SU-DHL-6 (cell line): ENCODE measurements around the gene DCLK1.

Experiments
- H2AFZ ChIP-seq: fragments of 200-600 bp; sonication (generic); 2 replicates; pipeline ENCODE4 v1.6.1; 2014; ENCODE audit warnings: low read depth, mild to moderate bottlenecking, moderate library complexity, mixed read lengths, antibody characterized with exemption, low read length; ENCODE audit not compliant: severe bottlenecking
- H3F3A ChIP-seq: fragments of 200-600 bp; shearing (Covaris generic); 2 replicates; pipeline ENCODE4 v1.6.0; 2016; ENCODE audit warnings: antibody characterized with exemption, mild to moderate bottlenecking; ENCODE audit not compliant: insufficient read depth
- H3K27ac ChIP-seq: fragments of 200-600 bp; sonication (generic); 2 replicates; pipeline ENCODE4 v1.5.1; 2016; ENCODE audit warnings: low read depth, mild to moderate bottlenecking, low read length, moderate library complexity, mixed read lengths
- H3K27me3 ChIP-seq: fragments of 200-600 bp; sonication (generic), shearing (Covaris generic); 2 replicates; pipeline ENCODE4 v1.6.0; 2014; ENCODE audit warnings: mild to moderate bottlenecking, low read length
- H3K36me3 ChIP-seq: fragments of 200-600 bp; sonication (generic); 2 replicates; pipeline ENCODE4 v1.6.1; 2014; ENCODE audit warnings: mild to moderate bottlenecking, low read length, mixed read lengths
- H3K4me2 ChIP-seq: fragments of 300-600, 200-600 bp; shearing (Covaris generic), sonication (generic); 2 replicates; pipeline ENCODE4 v1.6.0; 2014; ENCODE audit warnings: low read length, low read depth, mild to moderate bottlenecking; ENCODE audit not compliant: poor library complexity, severe bottlenecking
- H3K4me3 ChIP-seq: fragments of 200-600 bp; sonication (generic); 2 replicates; pipeline ENCODE4 v1.5.1; 2014; ENCODE audit warnings: antibody characterized with exemption, low read length, mild to moderate bottlenecking, mixed read lengths; ENCODE audit not compliant: insufficient read depth, poor library complexity, severe bottlenecking
- H3K79me2 ChIP-seq: fragments of 200-600 bp; sonication (generic); 2 replicates; pipeline ENCODE4 v1.6.1; 2014; ENCODE audit warnings: mild to moderate bottlenecking, low read length, moderate library complexity; ENCODE audit not compliant: insufficient read depth
- H3K9ac ChIP-seq: fragments of 200-600 bp; sonication (generic); 2 replicates; pipeline ENCODE4 v1.7.0; 2014; ENCODE audit warnings: mild to moderate bottlenecking, low read length
- H3K9me2 ChIP-seq: fragments of 200-600 bp; sonication (generic); replicated peaks from 2 replicates; pipeline ENCODE4 v1.6.1; 2014; ENCODE audit warnings: low read length; ENCODE audit not compliant: insufficient read depth
- H3K9me3 ChIP-seq: fragments of 200-600 bp; sonication (generic); 2 replicates; pipeline ENCODE4 v1.6.1; 2014; ENCODE audit warnings: low read length, mixed read lengths; ENCODE audit not compliant: insufficient read depth
- H4K20me1 ChIP-seq: fragments of 200-600 bp; sonication (generic); 2 replicates; pipeline ENCODE4 v1.6.1; 2014; ENCODE audit warnings: low read depth, mild to moderate bottlenecking, antibody characterized with exemption, low read length, moderate library complexity, mixed read lengths
- EZH2phosphoT487 ChIP-seq: fragments of 200-600 bp; sonication (generic), shearing (Covaris generic); conservative IDR thresholded peaks from 2 replicates; pipeline ENCODE4 v1.6.1; 2018; ENCODE audit warnings: mild to moderate bottlenecking, antibody characterized with exemption, low read length, moderate library complexity, mixed read lengths
- TF ChIP-seq, protein P1 (sequence below): fragments of 200-600 bp; sonication (generic); IDR thresholded peaks from one replicate; pipeline ENCODE4 v1.5.1; 2017; ENCODE audit warnings: antibody characterized with exemption, mild to moderate bottlenecking, low read length, moderate library complexity; ENCODE audit not compliant: insufficient read depth, poor library complexity, severe bottlenecking

Gene DCLK1

GRCh38 chr13:35887115-35887666, 244.0 kb downstream of the DCLK1 start:
- Histone ChIP-seq H4K20me1 (no peaks in the 10 kb centered on the region), H3F3A (no peaks in the 10 kb centered on the region), H3K4me3 (no peak overlapping the region), H3K9me2 (no peaks in the 10 kb centered on the region), H3K9ac (no peak overlapping the region), H3K79me2 (no peaks in the 10 kb centered on the region), H3K27me3 (no peaks in the 10 kb centered on the region), H3K9me3 (no peaks in the 10 kb centered on the region), H3K36me3 (no peaks in the 10 kb centered on the region), H3K27ac (no peak overlapping the region), H2AFZ (no peak overlapping the region), H3K4me2 (no peak overlapping the region)
- TF ChIP-seq, protein P1, sequence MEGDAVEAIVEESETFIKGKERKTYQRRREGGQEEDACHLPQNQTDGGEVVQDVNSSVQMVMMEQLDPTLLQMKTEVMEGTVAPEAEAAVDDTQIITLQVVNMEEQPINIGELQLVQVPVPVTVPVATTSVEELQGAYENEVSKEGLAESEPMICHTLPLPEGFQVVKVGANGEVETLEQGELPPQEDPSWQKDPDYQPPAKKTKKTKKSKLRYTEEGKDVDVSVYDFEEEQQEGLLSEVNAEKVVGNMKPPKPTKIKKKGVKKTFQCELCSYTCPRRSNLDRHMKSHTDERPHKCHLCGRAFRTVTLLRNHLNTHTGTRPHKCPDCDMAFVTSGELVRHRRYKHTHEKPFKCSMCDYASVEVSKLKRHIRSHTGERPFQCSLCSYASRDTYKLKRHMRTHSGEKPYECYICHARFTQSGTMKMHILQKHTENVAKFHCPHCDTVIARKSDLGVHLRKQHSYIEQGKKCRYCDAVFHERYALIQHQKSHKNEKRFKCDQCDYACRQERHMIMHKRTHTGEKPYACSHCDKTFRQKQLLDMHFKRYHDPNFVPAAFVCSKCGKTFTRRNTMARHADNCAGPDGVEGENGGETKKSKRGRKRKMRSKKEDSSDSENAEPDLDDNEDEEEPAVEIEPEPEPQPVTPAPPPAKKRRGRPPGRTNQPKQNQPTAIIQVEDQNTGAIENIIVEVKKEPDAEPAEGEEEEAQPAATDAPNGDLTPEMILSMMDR = no peak
- no peak for TF ChIP-seq EZH2phosphoT487

- Histone ChIP-seq H3K9me3 (no peaks in the 10 kb centered on the region), H2AFZ (no peak overlapping the region), H3K4me3 (no peak overlapping the region), H4K20me1 (no peaks in the 10 kb centered on the region), H3K9me2 (no peaks in the 10 kb centered on the region), H3K79me2 (no peaks in the 10 kb centered on the region), H3F3A (no peaks in the 10 kb centered on the region), H3K9ac (no peak overlapping the region), H3K4me2 (no peak overlapping the region), H3K27ac (no peak overlapping the region), H3K27me3 (no peaks in the 10 kb centered on the region), H3K36me3 (no peaks in the 10 kb centered on the region)
- TF ChIP-seq, protein P1 = no peak
- no peak for TF ChIP-seq EZH2phosphoT487
These were observed 244.7 kb downstream of the DCLK1 start for GRCh38 chr13:35886332-35887114.

DNA sequence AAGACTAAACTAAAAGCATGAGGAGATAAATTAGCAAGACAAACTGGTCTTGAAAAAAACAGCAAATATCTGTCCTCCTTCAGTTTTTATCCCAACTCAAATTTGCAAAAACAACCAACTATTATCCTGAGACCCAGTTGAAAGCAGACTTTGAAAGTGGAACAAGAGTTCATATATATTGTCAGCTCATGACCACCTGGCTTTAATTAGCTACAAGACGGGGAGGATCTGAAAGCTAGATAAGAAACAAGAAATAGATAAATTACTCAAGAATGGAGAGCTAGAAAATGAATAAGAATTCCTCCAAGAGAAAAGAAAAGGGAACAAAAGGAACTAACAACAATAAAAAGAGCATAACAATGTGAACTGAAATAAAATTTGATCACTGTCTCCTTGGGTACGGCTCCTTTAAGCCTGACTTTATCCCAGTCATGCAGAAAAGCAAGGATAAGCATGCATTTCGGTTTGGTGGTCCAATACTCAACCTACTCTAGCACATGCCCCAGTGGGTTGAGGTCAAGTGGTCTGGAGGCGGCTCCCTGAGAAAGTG, 246.9 kb downstream of the DCLK1 start:
- no peak for TF ChIP-seq EZH2phosphoT487
- TF ChIP-seq, protein P1 = no peak
- no peaks in the 10 kb centered on the region for H3K36me3 ChIP-seq

More for the DNA sequence above, 246.9 kb downstream of the DCLK1 start:
- Histone ChIP-seq H3K9me3 (no peaks in the 10 kb centered on the region), H3K27me3 (no peaks in the 10 kb centered on the region), H4K20me1 (no peaks in the 10 kb centered on the region), H3K4me2 (no peak overlapping the region), H3K79me2 (no peaks in the 10 kb centered on the region), H3F3A (no peaks in the 10 kb centered on the region), H3K9ac (no peak overlapping the region), H2AFZ (no peak overlapping the region), H3K27ac (no peak overlapping the region), H3K9me2 (no peaks in the 10 kb centered on the region), H3K4me3 (no peak overlapping the region)
